H1 (cell line): ENCODE results near the gene DNTTIP2. TPM values are rescaled to one million over a fixed set of nuclear protein-coding genes. Genes with fewer than 3 reads are reported as not detected.

Experiments
- CTCF ChIA-PET: fragments of 300-600 bp; sonication (Branson Sonifier 250); formaldehyde crosslinking; loops from one replicate; lab custom pipeline; 2021; ENCODE audit not compliant: partially characterized antibody; lab: Charles Lee
- POLR2A ChIA-PET: fragments of 300-600 bp; sonication (Branson Sonifier 250); formaldehyde crosslinking; loops from one replicate; lab custom pipeline; 2021; ENCODE audit warnings: inconsistent platforms; ENCODE audit not compliant: partially characterized antibody; lab: Charles Lee
- DNase-seq, 2 experiments: peaks; one replicate each; pipeline versions ENCODE4 v3.0.0 to v3.0.0-alpha.2; 2010 to 2022; ENCODE audit warnings: low spot score in 2 of 2, low read depth in 1 of 2, mixed read lengths in 1 of 2
- FAIRE-seq: peaks from 2 replicates; lab custom pipeline; 2011; peaks lifted over from hg19 to GRCh38; lab: Jason Lieb, UNC
- H2AFZ ChIP-seq: 2 replicates; pipeline ENCODE4 v1.8.1; 2012; ENCODE audit warnings: low read length, inconsistent platforms
- H2AK5ac ChIP-seq: 2 replicates; pipeline ENCODE4 v1.6.1; 2013; ENCODE audit warnings: low read depth, low read length
- H2BK120ac ChIP-seq: replicated peaks from 2 replicates; pipeline ENCODE3; 2013; ENCODE audit warnings: low read depth, low read length, inconsistent platforms
- H2BK12ac ChIP-seq: 2 replicates; pipeline ENCODE4 v1.6.1; 2013; ENCODE audit warnings: low read depth, low read length
- H2BK15ac ChIP-seq: 2 replicates; pipeline ENCODE4 v1.6.1; 2013; ENCODE audit warnings: low read length
- H2BK20ac ChIP-seq: 2 replicates; pipeline ENCODE4 v1.6.1; 2013; ENCODE audit warnings: low read length
- H2BK5ac ChIP-seq: 2 replicates; pipeline ENCODE4 v1.6.1; 2013; ENCODE audit warnings: low read depth, low read length
- H3K14ac ChIP-seq: 2 replicates; pipeline ENCODE4 v1.6.1; 2013; ENCODE audit warnings: inconsistent platforms; ENCODE audit not compliant: insufficient read length
- H3K18ac ChIP-seq: 2 replicates; pipeline ENCODE4 v1.6.1; 2013; ENCODE audit warnings: low read length; ENCODE audit errors: extremely low read depth
- H3K23ac ChIP-seq: 2 replicates; pipeline ENCODE4 v1.6.1; 2013; ENCODE audit warnings: inconsistent platforms; ENCODE audit not compliant: insufficient read length
- H3K23me2 ChIP-seq: 2 replicates; pipeline ENCODE4 v1.6.1; 2013; ENCODE audit warnings: low read depth, low read length
- H3K27ac ChIP-seq: 2 replicates; pipeline ENCODE4 v1.6.1; 2011; ENCODE audit warnings: low read depth, low read length, inconsistent platforms
- H3K27me3 ChIP-seq, 4 experiments: replicated peaks in 1 of 4; 1 replicate in 1 of 4; 2 replicates in 3 of 4; pipeline versions ENCODE4 v1.6.1 to v1.8.1; 2011 to 2013; ENCODE audit warnings: low read length in 3 of 4, mild to moderate bottlenecking in 3 of 4, inconsistent platforms in 2 of 4, mixed read lengths in 2 of 4, moderate library complexity in 1 of 4; ENCODE audit not compliant: control insufficient read depth in 3 of 4, insufficient read depth in 3 of 4; ENCODE audit errors: extremely low read depth in 1 of 4
- H3K36me3 ChIP-seq, 4 experiments: 2 replicates each; pipeline versions ENCODE4 v1.6.1 to v1.8.1; 2011 to 2013; ENCODE audit warnings: mild to moderate bottlenecking in 4 of 4, low read length in 3 of 4, moderate library complexity in 2 of 4, control low read depth in 1 of 4, inconsistent platforms in 1 of 4; ENCODE audit not compliant: insufficient read depth in 4 of 4, control insufficient read depth in 2 of 4
- H3K4ac ChIP-seq: replicated peaks from 2 replicates; pipeline ENCODE3; 2013; ENCODE audit warnings: low read length, low read depth, mixed read lengths, inconsistent platforms; ENCODE audit not compliant: insufficient read length
- H3K4me1 ChIP-seq, 4 experiments: replicated peaks in 1 of 4; 1 replicate in 1 of 4; 2 replicates in 3 of 4; pipeline versions ENCODE4 v1.6.1 to v1.8.1; 2011 to 2013; ENCODE audit warnings: low read length in 3 of 4, inconsistent platforms in 2 of 4, mixed read lengths in 1 of 4; ENCODE audit not compliant: insufficient read depth in 4 of 4, control insufficient read depth in 3 of 4
- H3K4me2 ChIP-seq, 2 experiments: 2 replicates each; pipeline versions ENCODE4 v1.6.1 to v1.8.1; 2011 to 2013; ENCODE audit warnings: low read depth in 2 of 2, low read length in 2 of 2, control low read depth in 1 of 2, inconsistent platforms in 1 of 2, mild to moderate bottlenecking in 1 of 2; ENCODE audit not compliant: insufficient read depth in 1 of 2
- H3K4me3 ChIP-seq, 4 experiments: fragments of 200-600, 300-600 bp in 1 of 4; sonication (generic), shearing (Covaris generic), sonication (Bioruptor Twin) in 1 of 4; 2 replicates each; pipeline versions ENCODE4 v1.5.1 to v1.8.1; 2011 to 2016; ENCODE audit warnings: low read length in 4 of 4, low read depth in 3 of 4, control low read depth in 2 of 4, inconsistent platforms in 2 of 4, mild to moderate bottlenecking in 2 of 4, mixed read lengths in 1 of 4, moderate library complexity in 1 of 4; ENCODE audit not compliant: insufficient read depth in 2 of 4; ENCODE audit errors: extremely low read depth in 1 of 4
- H3K56ac ChIP-seq: replicated peaks from 2 replicates; pipeline ENCODE3; 2013; ENCODE audit warnings: low read depth, mild to moderate bottlenecking, mixed read lengths, low read length, inconsistent platforms; ENCODE audit not compliant: insufficient read length
- H3K79me1 ChIP-seq: 2 replicates; pipeline ENCODE4 v1.6.1; 2013; ENCODE audit warnings: low read depth, low read length, control low read depth
- H3K79me2 ChIP-seq, 2 experiments: 2 replicates each; pipeline versions ENCODE4 v1.6.1 to v1.8.1; 2012 to 2013; ENCODE audit warnings: low read length in 2 of 2, mild to moderate bottlenecking in 2 of 2, inconsistent platforms in 1 of 2; ENCODE audit not compliant: insufficient read depth in 2 of 2, control insufficient read depth in 1 of 2
- H3K9ac ChIP-seq, 4 experiments: replicated peaks in 1 of 4; 1 replicate in 1 of 4; 2 replicates in 3 of 4; pipeline versions ENCODE4 v1.6.1 to v1.8.1; 2011 to 2013; ENCODE audit warnings: low read depth in 3 of 4, low read length in 3 of 4, control low read depth in 2 of 4, mild to moderate bottlenecking in 2 of 4, moderate library complexity in 2 of 4, inconsistent platforms in 1 of 4; ENCODE audit errors: extremely low read depth in 1 of 4
- H3K9me3 ChIP-seq, 2 experiments: 2 replicates each; pipeline versions ENCODE4 v1.6.1 to v1.8.1; 2012 to 2013; ENCODE audit warnings: mild to moderate bottlenecking in 2 of 2, moderate library complexity in 2 of 2, control low read depth in 1 of 2, inconsistent platforms in 1 of 2, low read depth in 1 of 2, low read length in 1 of 2, mixed read lengths in 1 of 2; ENCODE audit not compliant: insufficient read depth in 2 of 2
- H4K20me1 ChIP-seq, 2 experiments: replicated peaks in 1 of 2; 2 replicates each; pipeline versions ENCODE3 to v1.8.1; 2011 to 2013; ENCODE audit warnings: inconsistent platforms in 2 of 2, low read length in 2 of 2, mild to moderate bottlenecking in 1 of 2; ENCODE audit not compliant: insufficient read depth in 2 of 2, control insufficient read depth in 1 of 2
- H4K5ac ChIP-seq: 2 replicates; pipeline ENCODE4 v1.6.1; 2013; ENCODE audit warnings: low read length, low read depth, mixed read lengths, inconsistent platforms; ENCODE audit not compliant: insufficient read length
- H4K8ac ChIP-seq: 2 replicates; pipeline ENCODE4 v1.8.0; 2013; ENCODE audit warnings: mild to moderate bottlenecking, moderate library complexity, low read length, inconsistent platforms; ENCODE audit not compliant: insufficient read depth; ENCODE audit errors: extremely low read depth
- H4K91ac ChIP-seq: replicated peaks from 2 replicates; pipeline ENCODE3; 2013; ENCODE audit warnings: low read length, mixed read lengths, inconsistent platforms; ENCODE audit not compliant: insufficient read length
- CREB1 ChIP-seq: IDR thresholded peaks from 2 replicates; pipeline ENCODE4 v1.6.1; 2012; ENCODE audit warnings: inconsistent platforms
- EP300 ChIP-seq, 2 experiments: IDR thresholded peaks; 1 replicate in 1 of 2; 2 replicates in 1 of 2; pipeline ENCODE4 v1.6.1; 2011 to 2012; ENCODE audit warnings: low read depth in 2 of 2, low read length in 2 of 2, mild to moderate bottlenecking in 2 of 2, borderline replicate concordance in 1 of 2, inconsistent platforms in 1 of 2, moderate library complexity in 1 of 2
- EZH2 ChIP-seq: fragments of 200-600 bp; sonication (generic); IDR thresholded peaks from 2 replicates; pipeline ENCODE4 v1.7.1; 2012; ENCODE audit warnings: low read depth, mild to moderate bottlenecking, moderate library complexity, low read length, inconsistent platforms; ENCODE audit not compliant: severe bottlenecking
- HDAC2 ChIP-seq, 2 experiments: fragments of 300-600 bp in 1 of 2; sonication (generic) in 1 of 2; IDR thresholded peaks; 2 replicates each; pipeline ENCODE4 v1.6.1; 2011 to 2012; ENCODE audit warnings: low read depth in 2 of 2, low read length in 2 of 2, mild to moderate bottlenecking in 2 of 2, moderate library complexity in 2 of 2, borderline replicate concordance in 1 of 2, inconsistent platforms in 1 of 2
- POU5F1 ChIP-seq: IDR thresholded peaks from 2 replicates; pipeline ENCODE4 v1.6.1; 2011; ENCODE audit warnings: low read depth, mild to moderate bottlenecking, low read length, moderate library complexity
- RFX5 ChIP-seq: IDR thresholded peaks from 2 replicates; pipeline ENCODE4 v1.6.1; 2011; ENCODE audit warnings: low read depth, low read length, improper control_type of control experiment, borderline replicate concordance
- SIN3A ChIP-seq, 2 experiments: IDR thresholded peaks in 1 of 2; conservative IDR thresholded peaks in 1 of 2; 2 replicates each; pipeline ENCODE4 v1.6.1; 2011 to 2012; ENCODE audit warnings: low read length in 2 of 2, improper control_type of control experiment in 1 of 2, low read depth in 1 of 2, mild to moderate bottlenecking in 1 of 2
- SP1 ChIP-seq: IDR thresholded peaks from 2 replicates; pipeline ENCODE4 v1.6.1; 2011; ENCODE audit warnings: low read depth, low read length
- TAF1 ChIP-seq: IDR thresholded peaks from 2 replicates; pipeline ENCODE4 v1.6.1; 2011; ENCODE audit warnings: mild to moderate bottlenecking, low read depth, low read length
- TAF7 ChIP-seq: optimal IDR thresholded peaks from 2 replicates; pipeline ENCODE3; 2011; ENCODE audit warnings: low read depth, mild to moderate bottlenecking, inconsistent platforms, low read length, moderate library complexity, borderline replicate concordance
- WGBS, 2 experiments: shearing (Covaris generic) in 1 of 2; methylation state at CpG; one replicate each; pipeline versions ENCODE4 v1.1.6 to v1.1.7; 2013 to 2015; ENCODE audit warnings: low lambda C conversion rate in 2 of 2, mixed read lengths in 2 of 2, inconsistent platforms in 1 of 2, low coverage in 1 of 2, missing lambda C conversion rate in 1 of 2; ENCODE audit not compliant: insufficient replicate concordance in 2 of 2, insufficient coverage in 1 of 2, insufficient read length in 1 of 2; ENCODE audit errors: extremely low coverage in 1 of 2, missing lambda C conversion rate in 1 of 2; 5-methylcytosine and 5-hydroxymethylcytosine counted together
- polyA plus RNA-seq, 7 experiments: library from polyadenylated mRNA; depleted of rRNA in 3 of 7; stranded (reverse) in 5 of 7; unstranded in 2 of 7; fragments of >200 nt in 5 of 7; fragments of 200-250 nt in 2 of 7; gene quantifications; 1 replicate in 5 of 7; 2 replicates in 1 of 7; 4 replicates in 1 of 7; pipeline versions ENCODE4 v1.2.1 to v1.2.3, GENCODE V29; 2011 to 2013; ENCODE audit warnings: missing spikeins in 2 of 7, mixed read lengths in 2 of 7
- total RNA-seq: library from RNA; stranded (reverse); fragmentation: NEBNext Ultra II Directional; extraction: Animal tissue kit (Norgen Biotek cat#: 25700); gene quantifications from 2 replicates; pipeline ENCODE4 v1.2.1, GENCODE V29; 2021

The DNTTIP2 gene
- total and polyA plus RNA-seq, 2 of the 8 experiments (the other 6 are each of a cell fraction or from before 2014, with no cell fraction given) = 6.3 to 80.4 TPM

DNA sequence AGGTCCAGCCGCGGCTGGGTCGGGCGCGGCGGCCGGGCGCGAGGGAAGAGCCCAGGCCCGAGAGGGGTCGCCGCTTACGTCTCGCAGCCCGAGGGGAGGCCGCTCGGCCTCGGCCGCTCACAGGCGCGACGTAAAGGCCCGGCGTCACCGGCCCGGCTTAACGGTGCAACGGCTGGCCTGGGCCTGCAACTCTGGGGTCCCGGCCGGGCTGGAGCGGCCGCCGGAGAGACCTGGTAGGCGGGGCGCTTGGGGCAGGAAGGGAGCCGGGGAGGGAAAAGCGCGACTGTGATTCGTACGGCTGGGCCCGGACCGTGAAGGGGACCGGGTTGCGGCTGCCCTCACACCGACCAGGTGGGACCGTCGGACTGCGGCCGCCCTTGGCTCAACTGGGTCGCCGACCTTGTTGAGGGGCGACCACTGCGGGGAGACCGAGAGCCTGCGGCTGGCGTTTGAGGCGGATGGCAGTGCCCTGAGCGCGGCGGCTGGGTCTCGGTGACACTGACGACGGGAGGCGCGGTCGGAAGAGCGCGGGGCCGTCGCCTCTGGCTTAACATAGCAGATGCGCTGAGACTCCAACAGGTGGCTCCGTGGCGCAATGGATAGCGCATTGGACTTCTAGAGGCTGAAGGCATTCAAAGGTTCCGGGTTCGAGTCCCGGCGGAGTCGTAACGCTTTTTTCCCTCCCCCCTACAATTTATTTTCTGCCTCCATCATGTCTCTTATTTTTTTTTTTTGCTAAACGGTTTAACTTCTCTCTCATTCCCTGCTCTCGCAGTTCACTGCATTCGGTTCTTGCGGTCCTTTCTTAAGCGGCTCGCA lies 31.8 kb downstream of the DNTTIP2 start:
- no peak overlapping the region for H2BK20ac ChIP-seq
- no peak overlapping the region; the same call in 1 of the 2 replicates for H2AFZ ChIP-seq
- peak overlapping the region; percentile 81 for H2BK5ac ChIP-seq
- H3K56ac ChIP-seq = peak overlapping the region; percentile 62
- H3K9me3 ChIP-seq = peaks cover 0 to 7% of the 10 kb centered on the region in 2 experiments; a peak in 1 of 4 replicates
- no peak overlapping the region for H2AK5ac ChIP-seq
- H3K4me3 ChIP-seq = peak overlapping the region; percentile 73 to 93 (median 82)
- H4K20me1 ChIP-seq = no peaks in the 10 kb centered on the region
- POLR2A ChIA-PET = interaction anchor here (0.7 to 3.1 kb wide), 11 partner anchors 21 to 281 kb away, joined by 3 to 14 read pairs (median 5); partner anchors contain the start of gene DNTTIP2
- no peak overlapping the region for H3K23ac ChIP-seq
- 1% methylated on average over 60 of the region's 86 CpGs; no CpG with 5 or more reads in 1 of the 2 experiments for WGBS, 2 experiments
- H4K8ac ChIP-seq = peak overlapping the region; percentile 75
- peak overlapping the region; percentile 34; the same call in 1 of the 2 replicates for H3K27ac ChIP-seq
- H2BK120ac ChIP-seq = no peak overlapping the region
- FAIRE-seq (no peak), DNase-seq (peak; percentile 80 to 90)
- no peaks in the 10 kb centered on the region for H3K79me1 ChIP-seq
- H4K5ac ChIP-seq = peak overlapping the region; percentile 83
- H3K4ac ChIP-seq = no peak overlapping the region
- no peaks in the 10 kb centered on the region; a peak in 1 of 7 replicates for H3K27me3 ChIP-seq
- peaks cover 0 to 7% (median 2%) of the 10 kb centered on the region in 4 experiments; a peak in 2 of 7 replicates for H3K4me1 ChIP-seq
- H3K18ac ChIP-seq = peak overlapping the region; percentile 93
- H3K14ac ChIP-seq = no peak overlapping the region
- no peaks in the 10 kb centered on the region for H3K79me2 ChIP-seq
- no peak overlapping the region for H2BK15ac ChIP-seq
- H4K91ac ChIP-seq = peak overlapping the region; percentile 57
- H3K36me3 ChIP-seq = no peaks in the 10 kb centered on the region; a peak in 1 of 8 replicates
- CTCF ChIA-PET = interaction anchor here (0.6 to 14.0 kb wide), 11 partner anchors 30 to 608 kb away, joined by 3 to 324 read pairs (median 3); partner anchors contain the start of gene GCLM
- H3K23me2 ChIP-seq = peaks cover 4% of the 10 kb centered on the region; the same call in 1 of the 2 replicates
- no peak overlapping the region for H2BK12ac ChIP-seq
- H3K4me2 ChIP-seq = peak overlapping the region; percentile 65 to 69
- peak overlapping the region; percentile 42 to 70 (median 62) for H3K9ac ChIP-seq
- peak; percentile 63; the same call in 1 of the 2 replicates for TF ChIP-seq CREB1
- no peak; the same call in 1 of the 2 replicates for TF ChIP-seq SP1
- no peak for TF ChIP-seq EP300 (IDR thresholded peaks at IDR 0.05; ENCODE audit: borderline replicate concordance in 1 of 2, low read depth in 2 of 2, low read length in 2 of 2)
- TF ChIP-seq POU5F1 = no peak
- TF ChIP-seq TAF1 = peak; percentile 49; the same call in 1 of the 2 replicates
- TF ChIP-seq EZH2 = no peak
- no peak for TF ChIP-seq RFX5
- TF ChIP-seq TAF7 = peak; percentile 58
- no peak for TF ChIP-seq HDAC2 (IDR thresholded peaks at IDR 0.05; ENCODE audit: borderline replicate concordance in 1 of 2, low read depth in 2 of 2, low read length in 2 of 2)
- TF ChIP-seq SIN3A (conservative IDR thresholded peaks at IDR 0.05 in 1 of 2, IDR thresholded peaks at IDR 0.05 in 1 of 2; ENCODE audit: low read depth in 1 of 2, low read length in 2 of 2) = no peak; a peak in 1 of 4 replicates
